HG03159 (cell line): ENCODE results near the gene TRIM37.
"Not testable (repeated sequence)": the region's sequence is repeated elsewhere in the genome, so short reads cannot be mapped to it uniquely, and the experiment has no call there.

Source experiments
- ATAC-seq: cut with Tn5 transposase; IDR thresholded peaks from one replicate; pipeline ENCODE4 v1.9.1; 2021; ENCODE audit warnings: mild to moderate bottlenecking, moderate library complexity; ENCODE audit not compliant: unreplicated experiment

The TRIM37 gene, protein sequence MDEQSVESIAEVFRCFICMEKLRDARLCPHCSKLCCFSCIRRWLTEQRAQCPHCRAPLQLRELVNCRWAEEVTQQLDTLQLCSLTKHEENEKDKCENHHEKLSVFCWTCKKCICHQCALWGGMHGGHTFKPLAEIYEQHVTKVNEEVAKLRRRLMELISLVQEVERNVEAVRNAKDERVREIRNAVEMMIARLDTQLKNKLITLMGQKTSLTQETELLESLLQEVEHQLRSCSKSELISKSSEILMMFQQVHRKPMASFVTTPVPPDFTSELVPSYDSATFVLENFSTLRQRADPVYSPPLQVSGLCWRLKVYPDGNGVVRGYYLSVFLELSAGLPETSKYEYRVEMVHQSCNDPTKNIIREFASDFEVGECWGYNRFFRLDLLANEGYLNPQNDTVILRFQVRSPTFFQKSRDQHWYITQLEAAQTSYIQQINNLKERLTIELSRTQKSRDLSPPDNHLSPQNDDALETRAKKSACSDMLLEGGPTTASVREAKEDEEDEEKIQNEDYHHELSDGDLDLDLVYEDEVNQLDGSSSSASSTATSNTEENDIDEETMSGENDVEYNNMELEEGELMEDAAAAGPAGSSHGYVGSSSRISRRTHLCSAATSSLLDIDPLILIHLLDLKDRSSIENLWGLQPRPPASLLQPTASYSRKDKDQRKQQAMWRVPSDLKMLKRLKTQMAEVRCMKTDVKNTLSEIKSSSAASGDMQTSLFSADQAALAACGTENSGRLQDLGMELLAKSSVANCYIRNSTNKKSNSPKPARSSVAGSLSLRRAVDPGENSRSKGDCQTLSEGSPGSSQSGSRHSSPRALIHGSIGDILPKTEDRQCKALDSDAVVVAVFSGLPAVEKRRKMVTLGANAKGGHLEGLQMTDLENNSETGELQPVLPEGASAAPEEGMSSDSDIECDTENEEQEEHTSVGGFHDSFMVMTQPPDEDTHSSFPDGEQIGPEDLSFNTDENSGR

DNA sequence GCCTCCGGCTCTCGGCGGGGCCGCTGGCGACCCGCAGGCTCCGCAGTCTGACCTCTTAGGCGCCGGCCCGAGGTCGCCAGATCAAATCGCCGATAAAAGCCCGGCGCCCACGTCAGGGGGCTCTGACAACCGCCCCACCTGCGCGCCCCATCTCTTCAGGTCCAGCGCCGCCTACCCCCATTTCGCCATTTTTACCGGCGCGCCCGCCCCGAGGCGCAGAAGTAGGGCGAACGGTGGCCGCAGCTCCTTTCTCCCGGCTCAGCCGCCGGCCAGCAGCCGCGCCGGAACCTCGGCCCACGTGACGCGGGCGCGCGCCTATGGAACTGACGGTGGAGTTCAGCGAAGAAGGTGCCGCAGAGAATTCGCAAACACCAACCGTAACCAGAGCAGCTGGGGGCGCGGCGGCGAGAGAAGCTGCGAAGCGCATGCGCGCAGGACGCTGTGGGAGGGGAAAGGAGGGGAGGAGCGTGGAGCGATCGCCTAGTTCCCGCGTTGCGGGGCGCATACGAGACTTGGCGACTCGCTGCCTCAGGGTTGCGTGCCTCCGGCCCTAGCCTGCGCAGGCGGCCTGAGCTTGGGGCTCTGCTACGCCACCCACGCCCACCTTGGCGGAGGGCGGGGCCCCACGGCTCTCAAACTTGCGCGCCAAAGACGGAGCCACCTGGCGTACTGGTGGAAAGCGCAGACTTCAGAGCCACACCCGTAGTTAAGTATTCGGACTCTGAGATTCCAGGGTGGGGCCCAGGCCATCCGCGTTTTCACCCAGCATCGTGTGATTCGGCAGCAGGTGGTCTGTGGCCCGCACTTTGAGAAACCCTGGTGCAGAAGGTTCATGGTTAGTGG lies at the start of gene TRIM37:
TRIM37 (minus strand) TSS at position 418 of the 843 bp plus-strand sequence. CDS start 419 bp downstream, outside the sequence.
- ATAC-seq = peak; percentile 91

DNA sequence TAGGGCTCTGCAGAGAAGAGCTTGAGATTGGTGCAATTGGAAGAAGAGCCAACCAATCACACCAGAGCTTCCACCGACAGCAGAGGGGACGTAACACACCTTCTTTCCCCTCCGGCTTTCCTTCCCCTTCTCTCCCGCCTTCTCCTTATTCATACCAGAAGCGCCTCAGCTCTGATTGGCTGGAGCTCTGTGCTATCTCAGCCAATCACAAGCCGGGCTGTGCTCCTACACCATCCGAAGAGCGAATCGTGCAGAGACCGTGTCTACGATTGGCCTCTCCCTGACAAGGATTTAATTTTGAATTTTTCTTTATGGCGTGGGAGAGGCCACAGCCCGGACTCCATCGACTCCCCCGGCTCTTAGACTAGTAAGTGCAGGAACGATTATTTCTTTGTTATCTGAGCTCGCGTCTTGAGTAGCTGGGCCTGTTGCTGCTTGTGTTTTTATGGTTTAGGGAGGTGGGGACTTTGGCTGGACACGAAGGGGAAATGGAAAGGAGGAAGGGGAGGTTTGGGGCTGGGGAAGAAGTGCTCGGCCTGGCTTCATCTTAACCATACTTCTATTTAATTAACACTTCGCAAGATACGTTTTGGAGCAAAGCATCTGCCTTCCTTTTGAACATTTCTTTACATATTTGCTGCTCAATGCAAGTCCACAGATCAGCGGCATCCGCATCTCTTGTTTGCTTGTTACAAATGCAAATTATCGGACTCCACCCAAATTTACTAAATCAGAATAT lies 48.9 kb upstream of the TRIM37 start, which contains the start of gene PRR11:
PRR11 (plus strand) TSS at position 308 of the 739 bp plus-strand sequence. CDS start 14,007 bp downstream, outside the sequence.
- ATAC-seq = peak; percentile 82

DNA sequence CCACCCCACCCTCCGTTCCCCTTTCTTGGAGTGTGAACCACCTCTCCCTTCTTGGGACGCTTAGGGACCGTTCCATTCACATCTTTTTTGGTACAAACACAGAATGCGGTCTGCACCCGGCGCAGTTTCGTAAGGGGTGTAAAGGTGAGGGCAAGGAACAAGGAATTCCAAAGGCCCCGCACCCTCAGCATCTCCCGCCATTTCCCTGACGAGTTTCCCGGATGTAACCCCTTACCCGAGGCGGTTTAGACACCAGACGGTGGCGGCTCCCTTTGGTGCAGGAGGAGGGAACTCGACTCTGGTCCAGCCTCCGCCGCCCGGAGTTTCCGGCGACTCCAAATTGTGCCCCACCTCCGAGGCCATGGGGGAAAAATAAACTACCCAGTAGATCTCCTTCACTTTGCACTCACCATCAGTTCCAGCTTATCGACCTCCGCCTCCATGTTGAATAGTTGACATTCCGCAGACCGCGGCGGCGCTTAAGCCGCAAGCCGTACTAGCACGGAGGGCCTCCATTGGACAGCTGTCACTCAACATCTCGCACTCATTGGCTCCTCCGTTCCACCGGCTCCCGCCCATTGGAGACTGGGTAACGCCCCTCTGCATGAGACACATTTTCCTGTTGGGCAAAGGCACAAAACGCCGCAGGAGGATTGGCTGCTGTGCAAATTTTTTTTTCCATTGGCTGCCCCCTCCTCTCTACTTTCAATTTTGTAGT lies 48.2 kb upstream of the TRIM37 start, which contains the start of gene SKA2:
SKA2 (minus strand) TSS at position 466 of the 718 bp plus-strand sequence; CDS start at position 443, 23 bp downstream.
- ATAC-seq = peak; percentile 81

DNA sequence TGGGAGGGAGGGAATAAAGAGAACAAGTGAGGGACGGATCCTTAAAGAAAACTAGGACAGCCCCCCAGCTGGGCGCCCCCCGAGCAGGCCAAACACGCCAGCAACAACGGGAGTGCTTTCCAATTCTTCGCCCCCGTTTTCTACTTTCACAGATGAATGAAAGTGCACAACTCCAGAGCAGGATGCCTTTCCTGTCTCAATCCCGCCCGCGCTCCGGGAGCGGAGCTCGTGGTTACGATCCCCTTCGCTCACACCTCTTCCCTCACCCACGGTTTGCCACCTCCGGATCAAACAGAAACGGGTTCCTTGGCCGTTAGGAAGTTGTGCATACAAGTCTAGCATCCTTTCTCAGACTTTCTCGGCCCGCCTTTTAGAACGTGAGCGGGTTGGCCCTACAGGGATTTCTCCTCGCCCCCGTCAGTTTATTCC lies 47.6 kb upstream of the TRIM37 start:
- ATAC-seq = no peak

DNA sequence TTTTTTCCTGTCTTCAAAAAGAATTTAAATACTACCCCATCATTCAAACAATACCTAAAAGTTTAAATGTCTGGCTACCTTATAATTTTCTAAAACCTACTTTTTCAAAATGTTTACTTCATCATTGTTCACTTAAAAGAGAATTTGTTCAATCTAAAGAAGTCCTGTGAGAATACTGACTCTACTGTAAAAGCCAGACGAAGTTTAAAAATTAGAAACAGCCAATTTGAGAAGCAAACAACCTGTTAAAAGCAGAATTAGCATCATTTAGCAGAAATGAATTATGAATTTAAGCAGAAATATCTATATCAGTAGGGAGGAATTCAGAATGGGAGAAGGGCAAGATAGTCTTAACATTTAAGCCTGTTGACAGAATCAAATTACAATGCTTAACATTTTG lies 46.2 kb upstream of the TRIM37 start:
- ATAC-seq = no peak

DNA sequence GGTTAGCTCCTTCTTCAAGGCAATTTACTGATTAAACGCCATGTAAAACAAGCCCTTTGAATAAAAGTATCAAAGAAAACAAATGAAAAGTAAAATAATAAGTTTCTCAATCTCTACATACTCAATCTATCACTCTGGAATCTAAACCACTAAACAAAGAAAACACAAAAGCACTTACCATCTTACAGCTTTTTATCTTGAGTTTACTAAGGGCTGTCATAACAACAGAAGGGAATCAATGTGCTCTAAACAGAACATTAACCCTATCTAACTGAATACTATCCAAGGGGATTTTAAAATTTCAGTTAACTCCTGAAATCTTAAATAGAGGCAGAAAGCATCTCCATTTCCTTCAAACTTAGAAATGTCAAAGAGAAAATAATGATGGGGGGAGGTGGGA lies 44.9 kb upstream of the TRIM37 start:
- no peak for ATAC-seq

DNA sequence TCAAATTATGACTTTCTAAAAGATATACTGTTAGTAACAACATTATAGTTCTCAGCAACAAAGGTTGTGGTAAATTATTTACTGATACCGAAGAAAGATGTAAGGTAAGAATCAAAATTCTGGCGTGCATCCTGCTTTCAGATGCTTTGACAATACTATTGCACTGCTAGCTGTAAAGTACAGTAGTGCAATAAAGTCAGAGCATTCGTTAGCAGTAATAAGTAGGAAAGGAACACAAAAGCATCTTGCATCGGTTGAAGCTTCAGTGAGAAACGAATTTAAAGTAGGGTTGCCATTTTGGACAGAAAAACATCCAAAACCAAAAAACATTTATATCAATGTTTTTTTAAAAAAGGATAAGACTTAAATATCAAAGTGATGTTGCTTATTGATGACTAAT lies 44.3 kb upstream of the TRIM37 start:
- ATAC-seq = no peak

DNA sequence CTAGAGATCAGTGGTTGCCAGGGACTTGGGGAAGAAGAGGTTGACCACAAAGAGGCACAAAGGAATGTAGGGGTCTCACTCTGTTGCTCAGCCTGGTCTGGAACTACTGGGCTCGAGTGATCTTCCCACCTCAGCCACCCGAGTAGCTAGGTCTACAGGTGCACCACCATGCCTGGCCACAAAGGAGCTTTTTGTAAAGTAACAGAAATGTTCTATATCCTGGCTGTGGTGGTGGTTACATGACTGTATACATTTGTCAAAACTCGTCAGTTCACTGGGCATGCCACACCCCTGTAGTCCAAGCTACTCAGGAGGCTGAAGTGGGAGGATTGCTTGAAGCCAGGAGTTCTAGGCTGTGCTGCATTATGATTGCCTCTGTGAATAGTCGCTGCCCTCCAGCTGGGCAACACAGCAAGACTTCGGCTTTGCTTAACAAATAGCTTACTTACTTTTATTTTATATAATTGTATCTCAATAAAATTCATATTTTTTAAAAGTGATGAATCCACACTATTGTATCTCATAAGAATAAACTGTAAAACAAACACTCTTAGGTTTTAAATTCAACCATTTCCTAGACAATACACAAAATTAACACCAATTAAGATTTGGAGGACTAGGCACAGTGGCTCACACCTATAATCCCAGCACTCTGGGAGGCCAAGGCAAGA lies 43.3 kb upstream of the TRIM37 start:
- ATAC-seq = no peak

DNA sequence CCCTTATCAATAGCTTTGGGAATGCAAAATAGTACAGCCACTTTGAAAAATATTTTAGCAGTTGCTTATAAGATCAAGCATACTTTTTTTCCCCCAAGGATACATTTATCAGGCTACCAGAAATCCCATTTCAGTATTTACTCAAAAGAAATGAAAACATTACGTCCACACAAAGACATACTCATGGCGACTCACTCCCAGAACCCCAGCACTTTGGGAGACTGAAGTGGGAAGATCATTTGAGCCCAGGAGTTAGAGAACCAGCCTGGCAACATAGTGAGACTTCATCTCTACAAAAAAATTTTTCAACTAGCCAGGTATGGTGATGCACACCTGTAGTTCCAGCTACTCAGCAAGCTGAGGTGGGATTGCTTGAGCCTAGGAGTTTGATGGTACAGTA lies 42.4 kb upstream of the TRIM37 start:
- no peak for ATAC-seq

DNA sequence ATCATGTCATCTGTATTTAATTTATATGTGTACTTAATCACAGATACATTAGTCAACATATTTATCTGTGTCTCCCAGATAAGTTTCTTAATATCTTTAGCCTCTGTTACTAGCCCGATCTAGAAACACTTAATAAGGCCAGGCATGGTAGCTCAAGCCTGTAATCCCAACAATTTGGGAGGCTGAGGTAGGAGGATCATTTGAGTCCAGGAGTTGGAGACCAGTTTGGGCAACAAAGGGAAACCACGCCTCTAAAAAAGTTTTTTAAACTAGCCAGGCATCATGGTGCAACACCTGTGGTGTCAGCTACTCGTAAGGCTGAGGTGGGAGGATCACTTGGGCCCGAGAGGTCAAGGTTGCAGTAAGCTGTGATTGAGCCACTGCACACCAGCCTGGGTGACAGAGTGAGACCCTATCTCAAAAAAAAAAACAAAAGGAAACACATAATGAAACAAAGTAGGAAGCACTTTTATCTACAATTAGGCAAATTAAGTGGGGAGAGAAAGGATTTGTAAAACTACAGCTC lies 39.0 kb upstream of the TRIM37 start:
- ATAC-seq = no peak

DNA sequence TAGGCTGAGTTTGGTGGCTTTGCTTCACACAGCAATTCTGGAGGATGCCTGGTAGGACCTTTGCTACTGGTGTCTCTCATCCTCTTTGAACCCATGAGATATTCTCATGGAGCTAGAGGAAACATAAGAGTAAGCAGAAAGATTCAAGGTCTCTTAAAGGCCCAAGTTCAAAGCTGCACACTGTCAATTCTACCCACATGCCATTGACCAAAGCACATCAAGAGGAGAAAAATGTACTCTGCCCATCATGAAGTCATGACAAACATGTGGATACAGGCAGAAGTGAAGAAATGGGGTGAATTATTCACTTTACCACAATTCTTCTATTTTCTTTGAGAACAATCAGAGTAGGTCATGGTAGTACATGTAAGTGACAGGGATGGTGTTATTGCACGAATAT lies 35.2 kb upstream of the TRIM37 start:
- ATAC-seq = no peak

DNA sequence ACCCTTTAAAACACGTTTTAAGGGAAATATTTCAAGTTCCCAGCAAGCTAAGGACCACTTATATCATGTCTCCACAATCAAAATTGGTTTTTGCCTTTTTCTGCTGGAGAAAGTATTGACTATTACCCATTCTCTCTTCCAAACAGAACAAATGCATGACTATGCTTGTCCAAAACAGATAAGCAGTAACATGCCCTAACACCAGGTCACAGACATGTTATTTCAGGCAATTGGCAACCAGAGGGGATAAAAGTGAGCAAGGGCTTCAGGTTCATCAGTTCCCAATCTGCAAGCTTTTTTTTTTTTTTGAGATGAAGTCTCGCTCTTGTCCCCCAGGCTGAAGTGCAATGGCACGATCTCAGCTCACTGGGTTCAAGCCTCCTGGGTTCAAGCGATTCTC lies 33.3 kb upstream of the TRIM37 start:
- no peak for ATAC-seq

DNA sequence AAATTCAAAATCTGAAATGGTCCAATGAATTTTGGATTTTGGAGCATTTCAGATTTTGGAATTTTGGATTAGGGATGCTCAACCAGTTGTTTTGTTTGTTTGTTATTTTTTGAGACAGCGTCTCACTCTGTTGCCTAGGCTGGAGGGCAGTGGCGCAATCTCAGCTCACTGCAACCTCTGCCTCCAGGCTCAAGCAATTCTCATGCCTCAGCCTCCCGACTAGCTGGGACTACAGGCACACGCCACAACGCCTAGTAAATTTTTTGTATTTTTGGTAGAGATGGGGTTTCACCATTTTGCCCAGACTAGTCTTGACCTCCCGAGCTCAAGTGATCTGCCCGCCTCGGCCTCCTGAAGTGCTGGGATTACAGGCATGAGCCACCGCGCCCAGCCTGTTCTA lies 31.7 kb upstream of the TRIM37 start:
- not testable (repeated sequence) for ATAC-seq

DNA sequence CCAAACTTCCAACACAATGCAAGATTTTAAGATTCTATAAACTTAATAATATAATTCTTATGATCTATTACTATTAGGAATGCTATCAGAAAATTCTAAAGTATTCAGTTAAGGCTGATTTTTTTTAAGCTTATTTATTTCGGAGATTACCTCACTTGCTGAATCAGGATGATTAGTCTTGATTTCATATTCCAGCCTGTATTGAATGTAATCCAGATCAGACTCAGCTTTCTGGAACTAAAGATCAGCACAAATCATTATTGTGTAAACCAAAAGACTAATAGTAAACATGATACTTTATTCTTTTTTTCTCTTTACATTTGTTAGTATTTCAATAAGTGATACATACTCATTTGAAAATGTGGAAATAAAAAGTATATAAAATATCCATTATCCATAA lies 24.5 kb upstream of the TRIM37 start:
- ATAC-seq = no peak

DNA sequence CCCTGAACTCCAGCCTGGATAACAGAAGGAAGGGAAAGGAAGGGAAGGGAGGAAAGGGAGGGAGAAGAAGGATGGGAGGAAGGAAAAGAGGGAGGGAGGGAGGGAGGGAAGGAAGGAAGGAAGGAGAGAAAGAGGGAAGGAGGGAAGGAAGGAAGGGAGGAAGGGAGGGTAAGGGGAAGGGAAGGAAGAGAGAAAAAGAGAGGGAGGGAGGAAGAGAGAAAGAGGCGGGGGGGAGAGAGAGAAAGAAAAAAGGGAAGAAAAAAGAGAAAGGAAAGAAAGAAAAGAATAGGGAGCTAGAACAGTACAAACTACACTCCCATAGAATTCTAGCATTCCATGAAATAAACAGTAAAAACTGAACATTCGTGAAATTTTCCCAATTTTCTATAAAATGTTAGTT lies 23.1 kb upstream of the TRIM37 start:
- ATAC-seq = no peak

DNA sequence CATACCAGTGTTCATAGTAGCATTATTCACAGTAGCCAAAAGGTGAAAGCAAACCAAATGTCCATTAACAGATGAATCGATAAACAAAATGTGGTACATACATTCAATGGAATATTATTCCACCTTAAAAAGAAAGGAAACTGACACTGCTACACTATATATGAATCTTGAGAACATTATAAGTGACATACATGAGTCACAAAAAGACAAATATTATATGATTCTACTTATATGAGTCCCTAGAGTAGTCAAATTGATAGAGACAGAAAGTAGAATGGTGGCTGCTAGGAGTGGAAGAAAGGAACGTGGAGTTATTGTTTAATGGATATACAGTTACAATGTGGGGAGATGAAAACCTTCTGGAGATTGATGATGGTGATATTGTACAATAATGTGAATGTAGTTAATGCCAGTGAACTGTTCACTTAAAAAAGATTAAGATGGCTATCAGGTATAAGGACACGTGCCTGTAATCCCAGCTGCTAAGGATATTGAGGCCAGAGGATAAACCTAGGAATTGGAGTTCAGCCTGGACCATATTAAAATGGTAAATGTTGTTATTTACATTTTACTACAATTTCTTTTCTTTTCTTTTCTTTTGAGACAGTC lies 20.2 kb upstream of the TRIM37 start:
- ATAC-seq = no peak

DNA sequence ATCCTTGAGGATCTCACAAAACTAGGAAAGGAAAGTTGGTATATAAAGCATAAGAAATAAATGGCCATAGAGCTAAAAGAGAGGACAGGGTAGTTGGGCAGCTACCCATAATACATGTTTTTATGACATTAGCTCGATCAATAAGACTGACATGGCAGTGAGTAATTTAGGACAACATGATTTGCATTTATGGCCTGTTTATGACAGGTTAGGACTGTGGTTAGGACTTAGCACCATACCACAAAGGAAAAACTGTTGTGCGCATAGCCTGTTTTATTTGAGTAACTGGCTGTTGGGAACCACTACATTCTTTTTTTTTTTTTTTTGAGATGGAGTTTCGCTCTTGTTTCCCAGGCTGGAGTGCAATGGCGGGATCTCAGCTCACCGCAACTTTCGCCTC lies 18.0 kb upstream of the TRIM37 start:
- ATAC-seq = no peak

DNA sequence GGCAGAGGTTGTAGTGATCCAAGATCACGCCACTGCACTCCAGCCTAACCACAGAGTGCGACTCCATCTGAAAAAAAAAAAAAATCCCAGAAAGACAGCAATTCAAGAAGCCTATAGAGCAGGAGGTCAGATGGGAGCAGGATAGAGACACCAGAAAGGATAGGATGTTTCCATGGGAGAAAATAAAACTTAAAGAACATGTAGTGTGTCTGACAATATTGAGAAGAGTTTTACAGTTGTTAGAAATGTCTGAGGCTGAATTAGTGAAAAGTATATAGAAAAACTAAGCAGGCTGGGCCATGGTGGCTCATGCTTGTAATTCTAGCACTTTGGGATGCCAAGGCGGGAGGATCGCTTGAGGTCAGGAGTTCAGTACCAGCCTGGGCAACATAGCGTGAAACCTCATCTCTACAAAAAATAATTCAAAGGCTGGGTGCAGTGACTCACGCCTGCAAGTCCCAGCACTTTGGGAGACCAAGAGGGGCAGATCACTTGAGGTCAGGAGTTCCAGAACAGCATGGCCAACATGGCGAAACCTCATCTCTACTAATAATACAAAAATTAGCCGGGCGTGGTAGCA lies 15.3 kb upstream of the TRIM37 start:
- no peak for ATAC-seq
